Right lobe of liver (tissue), 6 donors: ENCODE results near the gene LIN9. TPM values are rescaled to one million over a fixed set of nuclear protein-coding genes. Genes with fewer than 3 reads are reported as not detected.
A peak's percentile ranks its signal among the peaks of the same experiment; 100 is the strongest.

ENCODE experiments used
- ATAC-seq, 4 donors: fragments of 200-7000 bp; cut with Tn5 transposase; one replicate each; pipeline ENCODE4 v1.9.1; 2020; ENCODE audit warnings: mild to moderate bottlenecking in 4 of 4, moderate library complexity in 4 of 4
- DNase-seq, 3 donors: peaks; one replicate each; pipeline ENCODE4 v3.0.0-alpha.2; 2020
- H3K27ac ChIP-seq, 3 donors: fragments of 200-600 bp; one replicate each; pipeline ENCODE4 v1.8.0; 2022
- H3K27me3 ChIP-seq, 2 donors: fragments of 200-600 bp; one replicate each; pipeline ENCODE4 v1.8.0; 2022
- H3K36me3 ChIP-seq, 4 donors: fragments of 200-600 bp; sonication (generic) in 1 of 4; one replicate each; pipeline versions ENCODE4 v1.5.1 to v1.8.0; 2017 to 2022; ENCODE audit warnings: control low read depth in 1 of 4
- H3K4me1 ChIP-seq, 4 donors: fragments of 200-600 bp; sonication (generic) in 1 of 4; one replicate each; pipeline versions ENCODE4 v1.5.1 to v1.8.0; 2017 to 2022; ENCODE audit warnings: control low read depth in 1 of 4
- H3K4me3 ChIP-seq, 3 donors: fragments of 200-600 bp; one replicate each; pipeline ENCODE4 v1.8.0; 2022
- H3K9me3 ChIP-seq, 4 donors: fragments of 200-600 bp; sonication (generic) in 1 of 4; one replicate each; pipeline versions ENCODE4 v1.5.1 to v1.8.0; 2017 to 2022; ENCODE audit warnings: control low read depth in 1 of 4
- POLR2A ChIP-seq: fragments of 450-650 bp; IDR thresholded peaks from one replicate; pipeline ENCODE4 v1.6.1; 2017; ENCODE audit warnings: antibody characterized with exemption, mild to moderate bottlenecking
- WGBS: methylation state at CpG from one replicate; pipeline ENCODE4 v1.1.6; 2018; ENCODE audit warnings: low coverage, low lambda C conversion rate; ENCODE audit not compliant: insufficient coverage; ENCODE audit errors: missing lambda C conversion rate; 5-methylcytosine and 5-hydroxymethylcytosine counted together
- intact Hi-C, 2 donors: fragments of 100-400 bp; cut with DNase I; formaldehyde crosslinking; loops; one replicate each; pipeline versions ENCODE4 v1.11.2 to v1.14.1; 2022
- total RNA-seq, 6 experiments: library from RNA; depleted of rRNA in 2 of 6; stranded (reverse); fragments of >200 nt in 2 of 6; fragmentation: NEBNext Ultra II Directional in 3 of 6; extraction: Animal tissue kit (Norgen Biotek cat#: 25700) in 3 of 6; gene quantifications; one replicate each; pipeline versions ENCODE4 v1.1.0 to v1.2.4, GENCODE V29; 2016 to 2023
- TF ChIP-seq, protein P1 (sequence below), 4 donors: fragments of 200-600 bp in 3 of 4; fragments of 450-650 bp in 1 of 4; IDR thresholded peaks; one replicate each; pipeline versions ENCODE4 v1.5.1 to v1.8.0; 2016 to 2022; ENCODE audit warnings: antibody characterized with exemption in 4 of 4, mild to moderate bottlenecking in 2 of 4
- donor health status: DM: no; HTN: yes; CAD: no.
- donor health status: DM: no; HTN: no; CAD: no.
- donor health status: DM: no; HTN: no; CAD: no.
- donor health status: DM: no; HTN: yes; CAD: no.
- donor health status: DM: no; HTN: yes; CAD: no.

The LIN9 gene
- total RNA-seq, 6 experiments from 2014 or later = 0.46 to 1.5 (median 0.91) TPM

DNA sequence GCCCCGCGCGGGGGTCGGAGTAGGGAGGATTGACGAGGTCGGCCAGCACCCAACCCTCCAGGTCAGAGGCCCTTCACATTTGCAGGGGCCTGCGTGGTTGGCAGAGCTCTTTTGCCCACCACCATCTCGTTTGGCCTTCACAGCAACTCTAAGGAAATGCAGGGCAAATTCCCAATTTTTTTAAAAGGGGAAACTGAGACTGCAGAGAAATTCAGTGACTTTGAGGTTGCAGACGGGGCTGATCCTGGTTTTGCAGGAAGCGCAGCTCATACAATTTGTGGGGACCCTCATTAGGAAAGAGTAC lies 122.0 kb downstream of the LIN9 start:
- 9% methylated on average over 7 of the region's 10 CpGs for WGBS
- TF ChIP-seq, protein P1, sequence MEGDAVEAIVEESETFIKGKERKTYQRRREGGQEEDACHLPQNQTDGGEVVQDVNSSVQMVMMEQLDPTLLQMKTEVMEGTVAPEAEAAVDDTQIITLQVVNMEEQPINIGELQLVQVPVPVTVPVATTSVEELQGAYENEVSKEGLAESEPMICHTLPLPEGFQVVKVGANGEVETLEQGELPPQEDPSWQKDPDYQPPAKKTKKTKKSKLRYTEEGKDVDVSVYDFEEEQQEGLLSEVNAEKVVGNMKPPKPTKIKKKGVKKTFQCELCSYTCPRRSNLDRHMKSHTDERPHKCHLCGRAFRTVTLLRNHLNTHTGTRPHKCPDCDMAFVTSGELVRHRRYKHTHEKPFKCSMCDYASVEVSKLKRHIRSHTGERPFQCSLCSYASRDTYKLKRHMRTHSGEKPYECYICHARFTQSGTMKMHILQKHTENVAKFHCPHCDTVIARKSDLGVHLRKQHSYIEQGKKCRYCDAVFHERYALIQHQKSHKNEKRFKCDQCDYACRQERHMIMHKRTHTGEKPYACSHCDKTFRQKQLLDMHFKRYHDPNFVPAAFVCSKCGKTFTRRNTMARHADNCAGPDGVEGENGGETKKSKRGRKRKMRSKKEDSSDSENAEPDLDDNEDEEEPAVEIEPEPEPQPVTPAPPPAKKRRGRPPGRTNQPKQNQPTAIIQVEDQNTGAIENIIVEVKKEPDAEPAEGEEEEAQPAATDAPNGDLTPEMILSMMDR (IDR thresholded peaks at IDR 0.05) = no peak
- TF ChIP-seq POLR2A = no peak
- intact Hi-C loops = no loop called here
- DNase-seq (no peak), ATAC-seq (no peak)
- peaks cover 0 to 28% (median 8%) of the 10 kb centered on the region in 4 donors for H3K4me1 ChIP-seq
- H3K4me3 ChIP-seq = peak overlapping the region; percentile 84 to 95 (median 86)
- H3K9me3 ChIP-seq = no peaks in the 10 kb centered on the region
- no peaks in the 10 kb centered on the region for H3K36me3 ChIP-seq
- H3K27me3 ChIP-seq = no peaks in the 10 kb centered on the region
- peak overlapping the region; percentile 81 to 89 (median 85) for H3K27ac ChIP-seq

DNA sequence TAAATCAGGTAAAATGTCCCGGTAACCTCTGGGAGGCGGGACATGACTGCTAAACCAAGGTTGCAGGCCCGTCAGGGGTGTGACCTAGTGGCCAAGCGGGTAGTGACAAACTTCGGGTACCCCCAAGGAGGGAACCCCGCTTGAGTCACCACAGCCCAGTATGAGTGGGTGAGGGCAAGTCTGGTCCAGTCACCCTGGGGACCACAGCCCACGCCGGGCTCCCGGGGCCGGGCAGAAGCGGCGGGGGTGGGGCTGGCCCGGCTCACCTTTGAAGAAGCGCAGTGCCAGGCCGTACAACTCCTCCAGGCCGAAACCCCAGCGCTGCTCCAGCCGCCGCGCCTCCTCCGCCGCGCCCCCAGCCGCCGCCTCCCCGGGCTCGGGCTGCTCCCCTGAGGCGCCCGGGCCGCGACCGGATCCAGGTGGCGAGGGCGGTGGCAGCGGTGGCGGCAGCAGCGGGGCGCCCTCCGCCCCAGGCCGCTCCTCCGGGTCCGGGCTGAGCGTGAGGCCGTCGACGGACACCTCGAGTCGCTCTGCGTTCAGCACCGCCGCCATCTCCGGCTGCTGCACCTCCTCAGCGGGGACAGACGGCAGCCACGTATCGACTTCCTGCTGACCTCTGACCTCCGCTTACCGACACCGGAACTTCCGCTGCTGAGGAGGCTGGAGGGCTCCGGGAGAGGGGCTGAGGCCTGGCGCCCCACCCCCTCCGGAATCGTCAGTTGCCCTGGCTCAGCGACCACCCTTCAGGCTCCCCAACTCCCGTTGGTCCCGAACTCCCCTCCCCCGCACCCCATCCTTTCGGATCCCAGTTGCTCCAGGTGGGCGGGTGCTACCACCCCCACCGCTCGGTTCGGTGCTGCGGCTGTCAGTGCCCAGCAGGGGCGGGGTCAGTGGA lies 122.6 kb downstream of the LIN9 start, which contains the start of gene ACBD3:
ACBD3 (minus strand) TSS at position 618 of the 895 bp plus-strand sequence; CDS start at position 552, 66 bp downstream.
- intact Hi-C loops = no loop called here
- Histone ChIP-seq H3K4me3 (peak within 1 kb of the TSS; percentile 84 to 95 (median 86)), H3K27me3 (no peaks in the 10 kb centered on the region), H3K9me3 (no peaks in the 10 kb centered on the region), H3K27ac (peak within 1 kb of the TSS; percentile 81 to 89 (median 85)), H3K36me3 (no peaks in the 10 kb centered on the region), H3K4me1 (peaks cover 0 to 32% (median 8%) of the 10 kb centered on the region in 4 donors)
- TF ChIP-seq POLR2A = peak; percentile 91
- TF ChIP-seq, protein P1 (IDR thresholded peaks at IDR 0.05) = peak in 1 of 4 donors; percentile 32
- DNase-seq (peak; percentile 87 to 91 (median 89)), ATAC-seq (peak; percentile 95 to 97 (median 96))
- 0% methylated on average over 1 of the region's 75 CpGs for WGBS

- peak overlapping the region; percentile 81 to 89 (median 85) for H3K27ac ChIP-seq
- H3K36me3 ChIP-seq = peaks cover 0 to 4% (median 0%) of the 10 kb centered on the region in 4 donors
- TF ChIP-seq, protein P1 (IDR thresholded peaks at IDR 0.05) = no peak
- no peak for TF ChIP-seq POLR2A
- no peaks in the 10 kb centered on the region for H3K27me3 ChIP-seq
- H3K4me3 ChIP-seq = peak overlapping the region; percentile 84 to 95 (median 86)
- 17% methylated on average over 14 of the region's 14 CpGs for WGBS
- intact Hi-C loops = no loop called here
- ATAC-seq = peak in 1 of 4 donors; percentile 9
- peaks cover 0 to 32% (median 8%) of the 10 kb centered on the region in 4 donors for H3K4me1 ChIP-seq
- H3K9me3 ChIP-seq = no peaks in the 10 kb centered on the region
- DNase-seq = no peak
Observed at GRCh38 chr1:226185141-226186036, 123.6 kb downstream of the LIN9 start.

DNA sequence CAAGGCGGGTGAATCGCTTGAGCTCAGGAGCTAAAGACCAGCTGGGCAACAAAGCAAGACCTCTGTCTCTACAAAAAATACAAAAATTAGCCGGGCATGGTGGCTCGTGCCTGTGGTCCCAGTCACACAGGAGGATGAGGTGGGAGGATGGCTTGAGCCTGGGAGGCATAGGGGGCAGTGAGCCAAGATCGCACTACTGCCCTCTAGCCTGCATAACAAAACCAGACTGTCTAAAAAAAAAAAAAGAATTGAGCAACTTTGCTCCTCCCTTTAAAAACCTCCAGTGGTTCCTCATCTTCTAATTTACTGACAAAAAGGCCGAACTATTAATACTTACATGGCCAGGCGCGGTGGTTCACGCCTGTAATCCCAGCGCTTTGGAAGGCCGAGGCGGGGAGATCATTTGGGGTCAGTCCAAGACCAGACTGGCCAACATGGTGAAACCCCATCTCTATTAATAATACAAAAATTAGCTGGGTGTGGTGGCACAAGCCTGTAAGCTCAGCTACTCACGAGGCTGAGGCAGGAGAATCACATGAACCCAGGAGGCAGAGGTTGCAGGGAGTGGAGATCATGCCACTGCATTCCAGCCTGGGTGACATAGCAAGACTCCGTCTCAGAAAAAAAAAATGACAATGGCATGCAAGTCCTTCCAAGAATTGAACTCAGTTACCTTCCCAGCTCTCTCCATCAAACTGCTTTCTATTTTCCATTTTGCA lies 126.8 kb downstream of the LIN9 start:
- WGBS = 57% methylated on average over 13 of the region's 14 CpGs
- Histone ChIP-seq H3K27ac (no peak overlapping the region), H3K27me3 (no peaks in the 10 kb centered on the region), H3K4me1 (peaks cover 0 to 32% (median 8%) of the 10 kb centered on the region in 4 donors), H3K4me3 (no peak overlapping the region), H3K36me3 (peaks cover 0 to 5% (median 1%) of the 10 kb centered on the region in 4 donors), H3K9me3 (no peaks in the 10 kb centered on the region)
- ATAC-seq (peak; percentile 47 to 62 (median 53)), DNase-seq (peak; percentile 33 to 63 (median 53))
- TF ChIP-seq, protein P1 (IDR thresholded peaks at IDR 0.05) = peak in 3 of 4 donors; percentile 42 to 50 (median 50)
- no peak for TF ChIP-seq POLR2A
- intact Hi-C loops = no loop called here
